Measurements from ENCODE around the gene ANTXR1. TPM values are rescaled to one million over a fixed set of nuclear protein-coding genes. Genes with fewer than 3 reads are reported as not detected.

The ANTXR1 gene
- total RNA-seq, 2 experiments from 2014 or later: 0.30 to 0.38 TPM

DNA sequence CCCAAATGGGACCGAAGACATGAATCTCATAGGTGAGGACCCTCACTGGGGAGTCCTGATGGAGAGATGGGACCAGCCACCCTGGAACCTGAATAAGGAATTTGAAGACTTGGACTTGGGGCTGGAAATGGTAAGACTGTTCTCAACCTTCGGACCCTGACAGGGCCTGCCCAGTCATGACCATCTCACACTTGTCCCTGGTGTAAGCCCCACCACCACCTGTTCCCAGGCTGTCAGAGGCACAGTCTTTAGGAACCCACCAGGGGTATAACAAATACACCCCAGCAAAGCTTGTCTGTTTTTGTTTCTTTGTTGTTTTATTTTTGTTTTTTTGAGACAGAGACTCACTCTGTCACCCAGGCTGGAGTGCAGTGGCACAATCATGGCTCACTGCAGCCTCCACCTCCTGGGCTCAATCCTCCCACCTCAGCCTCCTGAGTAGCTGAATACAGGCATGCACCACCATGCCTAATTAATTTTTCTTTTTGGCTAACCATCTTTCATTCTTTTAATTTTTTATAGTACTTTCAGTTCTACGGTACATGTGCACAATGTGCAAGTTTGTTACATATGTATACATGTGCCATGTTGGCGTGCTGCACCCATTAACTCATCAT, 267.9 kb downstream of the ANTXR1 start:
- ChIA-PET POLR2A (no interaction called here), CTCF (no interaction called here)

DNA sequence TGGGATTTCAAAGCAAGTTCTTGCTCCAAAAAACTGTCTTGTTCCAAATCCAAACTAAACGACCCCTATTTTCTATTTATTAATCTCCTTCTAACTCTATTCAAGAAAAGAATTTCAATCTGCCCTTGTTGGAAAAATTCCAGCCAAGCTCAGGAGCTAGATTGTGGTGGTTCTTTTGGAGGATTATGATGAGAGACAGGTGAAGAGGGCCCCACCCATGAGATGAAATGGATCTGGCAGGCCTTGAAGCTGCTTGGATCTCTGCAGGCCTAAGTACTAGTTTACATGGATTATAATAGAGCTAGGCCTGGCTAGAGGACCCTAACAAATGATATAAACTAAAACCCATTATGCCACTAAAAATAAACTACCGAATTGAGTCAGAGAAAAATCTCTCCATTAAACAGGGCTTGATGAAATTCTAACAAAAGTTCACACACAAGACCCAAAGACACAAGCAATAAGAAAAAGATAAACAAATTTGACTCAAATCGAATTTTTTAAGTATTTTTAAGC, 272.5 kb downstream of the ANTXR1 start:
- POLR2A ChIA-PET: no interaction called here
- CTCF ChIA-PET: no interaction called here

DNA sequence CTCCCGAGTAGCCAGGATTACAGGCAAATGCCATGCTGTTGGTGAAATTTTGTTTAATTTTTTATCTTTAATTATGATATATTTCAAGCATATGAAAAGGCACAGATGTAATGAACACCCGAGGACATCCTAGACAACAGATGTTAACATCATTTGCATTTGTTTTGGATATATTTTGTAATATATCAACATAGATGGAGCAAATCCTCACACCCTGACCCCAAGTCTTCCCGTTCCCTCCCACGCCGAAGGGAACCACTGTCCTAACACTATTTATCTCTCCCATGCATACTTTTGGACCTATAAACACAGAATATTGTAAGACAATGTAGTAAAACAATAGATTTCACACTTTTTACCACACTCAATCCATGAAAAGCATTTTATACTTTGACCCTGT, 274.6 kb downstream of the ANTXR1 start:
- ChIA-PET POLR2A (no interaction called here), CTCF (no interaction called here)

DNA sequence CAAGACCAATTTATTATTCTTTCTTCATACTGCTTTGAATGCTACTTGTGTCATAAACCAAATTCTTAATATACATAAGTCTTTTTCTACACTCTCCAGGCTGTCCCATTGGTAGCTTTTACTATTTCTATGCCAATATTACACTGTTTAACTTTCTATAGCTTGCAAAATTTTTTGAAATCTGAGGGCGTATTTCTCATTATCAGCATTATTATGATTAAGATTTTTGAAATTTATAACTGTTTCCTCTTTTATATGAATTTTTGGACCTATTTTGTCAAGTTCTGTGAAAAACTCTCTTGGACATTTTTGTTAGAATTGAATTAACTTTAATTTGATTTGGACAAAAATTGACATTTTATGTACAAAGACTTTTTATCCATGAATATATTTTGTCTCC, 275.4 kb downstream of the ANTXR1 start:
- ChIA-PET CTCF (no interaction called here), POLR2A (no interaction called here)

DNA sequence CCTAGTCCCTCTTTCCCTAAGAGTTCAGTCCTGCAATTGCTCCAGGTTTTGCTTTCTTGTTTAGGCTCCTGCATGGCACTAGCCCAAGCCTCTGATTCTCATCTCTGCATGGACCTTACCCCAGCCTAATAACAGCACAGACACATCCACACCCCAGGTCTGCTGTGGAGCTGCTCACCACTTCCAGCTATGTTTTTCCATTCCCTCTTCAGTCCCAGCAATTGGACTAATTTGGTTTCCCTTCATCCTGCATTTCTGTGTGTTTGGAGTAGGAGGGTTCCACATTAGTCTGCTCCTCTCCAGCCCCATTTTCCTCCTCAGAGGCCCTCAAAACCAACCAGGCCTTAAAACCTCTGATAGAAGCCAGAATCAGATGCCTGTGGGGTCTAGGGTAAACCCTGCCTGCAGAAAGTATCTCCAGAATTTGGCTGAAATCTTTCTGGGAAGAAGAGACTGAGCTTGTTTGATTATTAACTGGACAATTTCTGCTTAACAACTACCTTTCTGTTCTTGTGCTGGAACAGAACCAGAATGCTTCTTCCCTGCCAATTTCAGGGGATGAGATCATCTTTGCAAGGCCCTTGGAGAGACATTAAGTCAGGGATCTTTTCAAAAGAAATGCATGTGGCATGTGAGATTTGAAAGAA, 278.1 kb downstream of the ANTXR1 start:
- ChIA-PET POLR2A (no interaction called here), CTCF (no interaction called here)

DNA sequence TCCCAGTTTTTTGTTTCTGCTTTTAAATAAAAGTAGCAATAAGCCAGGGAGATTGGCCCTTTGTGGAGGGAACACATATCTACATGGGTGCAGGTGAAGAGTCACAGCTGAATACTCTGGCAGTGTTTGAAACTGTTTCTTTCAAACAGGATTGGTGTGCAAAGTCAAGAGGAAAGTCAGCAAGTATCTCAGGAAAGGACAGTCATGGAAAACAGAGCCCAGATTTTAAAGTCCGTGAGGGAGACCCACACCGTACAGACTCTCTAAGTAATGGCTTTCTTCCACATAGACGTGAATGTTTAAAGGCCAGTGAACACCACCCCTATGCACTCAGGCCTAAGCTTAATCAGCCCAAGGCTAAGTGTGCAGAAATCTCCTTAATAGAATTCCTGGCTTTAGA, 278.7 kb downstream of the ANTXR1 start:
- POLR2A ChIA-PET: no interaction called here
- CTCF ChIA-PET: no interaction called here

DNA sequence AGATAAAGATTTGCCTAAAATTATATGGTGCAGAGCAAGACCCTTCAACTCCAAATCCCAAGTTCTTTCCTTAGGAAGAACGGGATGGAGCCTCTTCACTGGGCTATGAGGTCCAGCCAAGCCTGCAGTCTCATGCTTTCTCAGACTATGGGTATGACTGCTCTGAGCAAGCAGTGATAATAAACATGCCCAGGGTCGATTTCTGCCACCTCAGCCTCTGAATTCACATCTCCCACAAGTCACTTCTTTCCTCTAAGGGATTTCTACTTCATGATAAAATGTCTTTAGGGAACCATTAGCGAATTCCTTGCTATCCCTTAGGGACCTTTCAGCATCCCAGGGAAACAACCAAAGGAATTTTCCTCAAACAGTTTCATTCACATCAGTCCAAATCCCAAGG, 279.3 kb downstream of the ANTXR1 start:
- CTCF ChIA-PET: no interaction called here

DNA sequence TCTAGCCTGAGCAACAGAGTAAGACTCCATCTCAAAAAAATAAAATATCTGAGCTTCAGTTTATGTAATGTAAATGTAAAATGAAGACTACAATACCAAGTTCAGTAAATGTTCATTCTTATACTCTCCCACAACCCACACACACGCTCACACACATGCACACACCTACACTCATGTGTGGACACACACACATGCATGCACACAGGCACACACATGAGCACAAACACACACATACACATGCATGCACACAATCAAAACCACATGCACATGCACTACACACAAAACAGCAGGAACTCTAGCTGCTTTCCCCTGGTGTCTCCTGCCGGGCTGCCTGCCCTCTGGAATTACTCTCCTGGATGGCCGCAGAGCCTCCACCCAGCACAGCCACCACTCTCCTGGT, 283.4 kb downstream of the ANTXR1 start:
- POLR2A ChIA-PET: no interaction called here

More for the DNA sequence above, 279.3 kb downstream of the ANTXR1 start:
- POLR2A ChIA-PET: no interaction called here

DNA sequence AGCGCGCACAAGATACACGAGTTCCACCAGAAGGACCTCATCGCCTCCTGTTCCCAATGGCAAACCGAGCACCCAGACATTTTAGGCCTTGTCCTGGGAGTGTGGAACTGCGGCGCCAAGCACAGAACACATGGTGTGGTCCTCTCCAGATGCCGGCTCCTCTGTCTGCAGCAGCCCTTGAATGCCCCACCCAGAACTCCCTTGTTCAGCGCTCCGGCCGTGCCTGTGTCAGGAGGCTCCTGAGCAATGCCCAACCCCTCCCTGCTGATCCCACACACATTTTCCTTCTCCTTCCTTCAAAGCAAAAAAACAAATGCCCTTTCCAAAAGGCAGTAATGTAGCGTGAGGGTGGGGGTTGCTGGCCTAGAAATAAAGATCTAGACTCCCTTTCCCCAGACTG, 284.2 kb downstream of the ANTXR1 start:
- POLR2A ChIA-PET: no interaction called here
- CTCF ChIA-PET: no interaction called here

More for the DNA sequence above, 283.4 kb downstream of the ANTXR1 start:
- CTCF ChIA-PET: no interaction called here

DNA sequence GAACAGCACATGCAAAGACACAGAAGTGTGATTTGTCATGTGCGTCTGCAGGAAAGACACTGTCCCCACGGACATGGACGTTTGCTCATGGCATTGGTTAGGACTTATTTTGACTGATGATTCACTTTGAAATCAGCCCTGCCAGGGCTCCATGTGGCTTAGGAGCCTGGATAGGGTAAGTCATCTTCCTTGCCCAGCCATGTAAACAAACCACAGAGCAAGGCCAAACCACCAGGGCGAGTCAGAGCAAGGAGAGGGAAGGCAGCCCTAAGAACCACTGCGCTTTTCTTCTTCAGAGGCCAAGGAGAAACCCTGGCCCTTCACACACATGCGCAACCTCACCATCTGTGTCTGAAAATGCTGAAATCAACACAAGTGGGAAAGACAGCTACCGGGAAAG, 285.3 kb downstream of the ANTXR1 start:
- CTCF ChIA-PET: interaction anchor here (1.6 kb wide), 1 partner anchor 355 kb away, joined by 4 read pairs; no protein-coding TSS in a partner anchor
- POLR2A ChIA-PET: no interaction called here

DNA sequence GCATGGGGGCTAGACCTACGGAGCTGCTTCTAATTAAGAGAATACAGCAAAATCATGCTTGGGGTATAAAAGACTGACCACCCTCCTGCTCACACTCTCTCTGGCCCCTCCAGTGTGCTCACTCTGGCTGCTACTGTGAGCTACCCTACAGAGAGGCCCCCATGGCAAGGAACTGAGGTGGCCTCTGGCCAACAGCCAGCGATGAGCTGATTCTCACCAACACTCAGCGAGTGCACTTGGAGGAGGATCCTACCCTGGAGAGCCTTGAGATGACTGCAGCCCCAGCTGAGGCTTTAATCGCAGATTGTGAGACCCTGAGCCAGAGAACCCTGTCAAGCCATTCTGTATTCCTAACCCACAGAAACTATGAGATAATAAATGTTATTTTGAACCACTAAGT, 285.9 kb downstream of the ANTXR1 start:
- CTCF ChIA-PET: interaction anchor here (1.6 kb wide), 1 partner anchor 356 kb away, joined by 4 read pairs; no protein-coding TSS in a partner anchor
- POLR2A ChIA-PET: no interaction called here

Other genes with a start within 250 kb of the ANTXR1 start
- gene BMP10, start 141.8 kb upstream of the ANTXR1 start, total RNA-seq: not detected
- gene GKN2, start 60.3 kb upstream of the ANTXR1 start, total RNA-seq: not detected
- not detected for gene GKN1, start 38.5 kb upstream of the ANTXR1 start, total RNA-seq

Measured in activated CD8-positive, alpha-beta memory T cell treated with anti-CD3 and anti-CD28 coated beads for 36 hours (primary cell).